T-helper 1 cell (primary cell): ENCODE results near the gene MKLN1.

ENCODE experiments used
- DNase-seq, 5 donors: peaks; one replicate each; pipeline ENCODE4 v3.0.0-alpha.2; 2012 to 2020

MKLN1 gene

DNA sequence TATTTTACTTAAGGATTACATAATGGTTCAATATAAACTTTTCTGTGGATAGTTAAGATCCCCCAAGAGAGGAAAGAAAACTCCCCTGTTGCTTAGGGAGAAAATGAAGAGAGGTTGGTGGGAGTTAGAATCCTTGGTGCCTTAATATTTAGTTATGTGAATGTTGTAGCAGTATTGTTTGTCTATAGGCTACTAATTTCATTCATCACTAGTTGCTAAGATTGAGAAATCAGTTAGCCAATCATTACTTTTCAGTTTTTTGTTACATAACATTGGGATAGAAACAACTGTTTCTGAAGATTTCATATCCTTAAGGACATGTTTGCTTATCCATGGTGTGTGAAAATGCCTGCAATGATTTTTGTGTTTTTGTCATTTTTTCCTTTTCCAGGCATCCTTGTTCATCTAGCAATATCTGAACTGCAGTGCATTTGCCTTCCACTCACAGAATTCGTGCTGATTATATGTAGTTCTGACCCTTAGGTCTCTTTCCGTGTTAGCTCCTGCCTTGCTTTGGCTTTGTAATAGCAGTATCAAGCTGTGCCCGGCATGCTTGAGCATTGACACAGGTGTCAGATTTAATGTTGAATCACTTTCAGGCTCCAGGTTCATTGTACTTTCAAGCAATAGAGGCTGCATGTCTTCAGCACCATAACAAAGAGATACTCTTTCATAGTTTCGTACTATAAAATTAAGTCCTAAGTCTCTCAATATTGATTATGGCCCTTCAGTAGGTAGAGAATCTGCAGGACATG, 143.8 kb downstream of the MKLN1 start:
- DNase-seq: no peak

DNA sequence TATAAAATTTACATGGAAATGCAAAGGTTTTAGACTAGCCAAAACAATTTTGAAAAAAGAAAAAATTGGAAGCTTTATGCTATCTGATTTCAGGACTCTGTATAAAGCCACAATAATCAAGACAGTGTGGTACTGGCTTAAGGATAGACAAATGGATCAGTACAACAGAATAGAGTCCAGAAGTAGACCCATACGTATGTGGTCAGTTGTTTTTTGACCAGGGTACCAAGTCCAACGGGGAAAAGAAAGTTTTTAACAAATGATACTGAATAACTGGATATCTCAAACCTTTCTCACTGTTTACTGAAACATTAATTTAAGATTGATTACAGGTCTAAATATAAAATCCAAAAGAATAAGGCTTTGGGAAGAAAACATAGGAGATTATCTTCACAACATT, 149.1 kb downstream of the MKLN1 start:
- DNase-seq: no peak

DNA sequence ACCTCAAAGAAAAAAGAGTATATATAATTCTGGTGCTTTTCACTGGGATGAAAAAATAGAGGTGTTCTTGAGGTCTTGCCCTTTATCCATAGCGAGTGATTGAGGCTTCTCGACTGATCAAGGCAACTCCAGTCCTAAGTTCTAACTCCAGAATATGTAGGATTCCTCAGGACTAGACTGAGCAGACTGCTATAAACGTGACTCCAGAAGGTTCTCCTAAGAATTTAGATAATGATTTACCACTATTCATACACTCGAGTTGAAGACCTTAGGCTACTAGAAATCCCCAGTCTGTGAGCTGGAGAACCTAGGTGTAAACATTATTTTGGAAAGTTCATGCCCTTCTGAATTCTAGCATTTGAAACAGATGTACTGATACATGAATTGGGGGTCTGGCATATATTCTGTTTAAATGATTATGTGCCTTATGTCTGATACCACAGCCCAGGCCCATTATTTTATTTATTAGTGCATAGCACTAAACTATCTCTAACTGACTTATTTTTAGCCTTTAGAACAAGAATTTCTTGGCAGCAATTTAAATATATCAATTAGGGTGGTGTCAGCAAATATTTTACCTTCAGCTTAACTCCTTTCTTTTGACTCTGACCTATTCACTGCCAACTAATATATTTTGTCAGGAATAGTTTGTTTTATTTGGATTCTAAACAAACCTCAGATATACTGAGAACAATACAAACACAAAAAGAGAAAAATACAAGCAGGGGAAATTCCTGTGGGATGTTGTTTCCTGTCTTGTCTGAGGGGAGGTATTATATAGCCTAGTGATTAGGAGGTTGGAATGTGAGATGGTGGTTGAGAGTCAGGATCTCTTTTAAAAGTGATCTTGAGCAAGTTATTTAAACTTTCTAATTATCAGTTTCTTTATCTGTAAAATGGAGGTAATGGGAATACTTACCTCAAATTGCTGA, 153.0 kb downstream of the MKLN1 start:
- no peak for DNase-seq

DNA sequence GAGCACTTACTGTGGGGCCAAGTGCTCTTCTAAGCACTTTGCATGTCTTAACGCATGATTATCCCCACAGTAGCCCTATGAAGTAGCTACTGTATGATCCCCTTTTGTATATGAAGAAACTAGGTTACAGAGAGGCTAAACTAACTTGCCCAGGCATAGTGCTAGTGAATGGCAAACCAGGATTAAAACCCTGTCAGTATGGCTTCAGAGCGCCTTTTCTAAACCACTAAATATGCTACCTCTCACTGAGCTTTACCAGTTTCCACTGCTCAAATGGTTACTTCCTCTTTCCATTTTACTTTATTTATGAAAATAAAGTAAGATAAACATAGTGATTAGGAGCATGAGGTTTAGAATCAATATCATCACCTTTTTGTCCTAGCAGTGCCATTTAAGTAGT, 155.1 kb downstream of the MKLN1 start:
- no peak for DNase-seq

DNA sequence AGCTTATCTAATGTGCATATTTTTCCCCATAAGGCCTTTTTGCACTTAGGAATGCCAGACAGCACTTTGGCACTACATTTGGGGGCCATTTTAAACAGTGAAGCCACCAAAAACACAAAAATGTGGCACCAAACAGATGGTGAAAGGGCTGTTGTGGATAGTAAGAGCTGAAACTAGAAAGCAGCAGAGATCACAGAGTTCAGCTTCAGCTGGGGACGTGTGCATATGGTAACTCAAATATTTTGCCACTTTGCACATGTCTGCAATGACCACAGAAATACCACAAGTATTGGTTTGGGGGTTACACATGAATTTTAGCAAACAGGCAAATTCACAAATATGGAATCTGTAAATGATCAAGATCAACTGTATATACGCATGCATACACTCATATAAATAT, 155.9 kb downstream of the MKLN1 start:
- no peak for DNase-seq

DNA sequence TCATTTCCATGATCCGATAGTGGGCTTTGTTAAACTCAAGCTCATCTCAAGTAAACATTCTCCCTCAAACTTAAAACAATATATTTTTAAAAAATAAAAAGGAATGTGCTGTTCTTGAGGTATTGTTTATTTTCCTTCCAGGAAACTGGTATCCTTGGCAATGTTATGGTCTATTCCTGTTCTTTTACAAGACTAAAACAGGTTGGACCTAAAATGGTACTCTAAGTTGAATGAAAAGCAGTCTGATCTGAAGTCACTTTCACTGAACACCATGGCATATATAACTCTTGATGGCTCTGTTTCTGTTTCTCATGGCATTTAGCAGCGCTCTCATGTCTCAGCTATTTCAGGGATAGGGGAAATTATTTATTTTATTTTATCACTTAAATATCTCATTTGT, 158.7 kb downstream of the MKLN1 start:
- no peak for DNase-seq

DNA sequence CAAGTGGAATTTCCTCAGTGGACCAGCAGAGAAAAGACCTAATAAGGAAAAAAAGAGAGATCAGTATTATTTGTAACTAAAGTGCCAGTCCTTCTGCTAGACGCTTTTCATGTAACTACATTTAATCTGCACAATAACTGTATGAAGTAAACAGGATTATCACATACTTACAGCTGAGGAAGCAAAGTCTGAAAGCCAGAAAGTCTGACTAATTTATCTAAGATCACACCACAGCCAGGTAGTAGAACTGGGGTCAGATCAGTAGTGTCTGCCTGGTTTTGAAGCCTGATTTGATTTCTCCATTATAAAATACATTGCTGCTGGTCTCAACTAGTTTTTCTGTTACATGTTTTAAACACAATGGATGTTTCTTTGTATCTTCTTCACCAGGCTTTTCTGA, 159.5 kb downstream of the MKLN1 start:
- no peak for DNase-seq

DNA sequence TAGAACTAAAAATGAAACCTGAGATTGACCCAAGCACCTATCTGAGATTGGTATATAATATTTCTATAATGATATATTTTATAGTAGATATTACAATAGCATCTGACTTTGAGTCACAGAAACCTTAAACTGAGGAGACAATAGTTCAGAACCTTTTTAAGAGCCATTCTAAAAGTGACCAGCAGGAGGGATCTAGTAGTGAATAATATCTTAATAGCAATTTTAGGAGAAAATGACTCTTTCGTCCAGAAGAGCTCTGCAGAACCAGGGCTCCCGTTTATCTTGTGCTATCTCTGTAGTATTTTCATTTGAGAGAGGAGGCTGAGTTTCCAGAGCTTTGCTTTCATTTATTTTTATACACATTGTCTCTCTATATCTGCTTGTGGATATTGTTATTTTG, 160.7 kb downstream of the MKLN1 start:
- DNase-seq: no peak

DNA sequence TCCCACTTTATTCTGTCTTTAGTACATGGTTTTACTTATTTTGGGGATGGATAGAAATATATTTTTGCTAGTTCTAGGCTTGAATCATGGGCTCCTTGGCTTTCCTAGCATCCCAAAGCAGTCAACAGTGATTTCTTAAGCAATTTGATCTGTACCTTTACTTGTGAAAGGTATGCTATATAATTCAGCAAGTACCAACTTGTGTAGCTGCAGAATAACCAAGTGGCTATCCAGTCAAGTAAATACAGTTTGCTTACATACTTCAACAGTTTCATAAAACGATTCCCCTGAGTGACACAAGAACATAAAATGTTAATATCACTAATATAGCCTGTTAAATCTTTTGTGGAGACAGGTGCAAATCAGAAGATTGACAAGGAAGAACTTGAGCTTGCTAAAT, 161.5 kb downstream of the MKLN1 start:
- no peak for DNase-seq

DNA sequence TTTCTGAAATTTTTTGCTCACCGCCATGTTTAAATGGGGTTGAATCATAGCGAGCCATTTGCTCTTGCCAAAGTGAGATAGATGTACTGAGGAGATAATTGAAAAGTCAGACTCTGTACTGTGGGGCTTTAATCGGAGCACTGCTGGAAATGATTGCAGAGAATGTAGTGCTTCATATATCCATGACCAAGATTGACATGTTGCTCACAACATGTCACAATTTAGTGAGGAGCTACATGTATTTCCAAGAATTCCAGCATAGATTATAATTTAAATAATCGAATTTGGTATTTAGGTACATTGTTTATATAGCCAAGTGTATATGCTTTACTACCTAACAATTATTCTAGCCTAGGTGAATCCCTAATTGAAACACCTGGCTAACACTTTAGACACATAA, 162.2 kb downstream of the MKLN1 start:
- DNase-seq: no peak

DNA sequence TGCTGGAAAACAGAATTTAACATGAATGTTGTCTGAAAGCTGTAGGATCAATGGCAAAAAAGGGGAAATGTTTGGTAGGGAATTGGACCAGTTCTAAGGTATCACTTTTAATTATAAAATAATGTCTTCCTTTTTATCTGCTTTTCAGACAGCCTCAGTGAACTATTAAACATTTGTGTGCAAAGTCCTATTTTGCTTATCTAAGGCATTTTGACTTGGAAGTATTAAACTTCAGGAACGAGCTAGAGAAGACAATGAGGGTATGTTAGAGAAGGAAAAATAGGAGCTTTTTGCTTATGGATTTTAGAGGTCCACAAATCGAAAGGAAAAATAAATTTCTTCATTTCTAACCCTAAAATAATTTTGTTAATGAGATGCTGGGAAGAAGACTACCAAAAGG, 165.4 kb downstream of the MKLN1 start:
- no peak for DNase-seq

DNA sequence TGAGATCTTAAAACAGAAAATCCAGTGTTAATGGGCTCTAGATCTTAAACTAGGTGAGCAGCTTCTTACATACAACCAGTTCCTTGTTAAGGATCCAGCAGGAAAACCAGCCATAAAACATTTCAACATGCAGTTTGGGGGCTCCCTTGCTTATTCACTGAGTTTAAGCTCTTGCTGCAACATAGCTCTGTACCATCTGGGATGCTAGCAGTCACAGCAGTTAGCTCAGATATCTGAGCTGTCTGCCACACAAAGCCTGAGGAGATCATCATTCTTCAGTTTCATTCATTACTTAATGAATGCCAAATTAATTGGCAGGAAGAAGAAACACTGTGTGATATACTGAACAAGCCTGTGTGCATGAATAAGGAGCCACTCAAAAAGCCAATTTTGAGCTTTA, 165.9 kb downstream of the MKLN1 start:
- DNase-seq: no peak

DNA sequence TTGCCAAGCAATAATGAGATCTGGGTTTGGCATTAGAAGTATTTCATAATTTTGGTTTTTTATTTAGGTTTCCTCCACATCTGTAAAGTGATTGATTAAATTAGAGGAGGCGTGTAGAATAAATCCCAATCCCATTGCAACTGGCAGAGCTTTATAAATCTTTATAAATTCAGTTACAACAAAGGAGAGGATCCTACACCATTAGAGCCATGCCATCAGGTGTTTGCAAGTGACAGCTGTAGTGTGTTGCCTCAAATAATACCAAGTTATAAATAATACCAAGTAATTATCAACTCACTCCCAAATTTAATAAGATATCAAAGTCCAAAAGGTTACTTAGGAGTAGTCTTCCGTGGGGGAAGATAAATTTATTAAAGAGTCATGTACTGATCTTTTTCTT, 166.5 kb downstream of the MKLN1 start:
- DNase-seq: no peak

DNA sequence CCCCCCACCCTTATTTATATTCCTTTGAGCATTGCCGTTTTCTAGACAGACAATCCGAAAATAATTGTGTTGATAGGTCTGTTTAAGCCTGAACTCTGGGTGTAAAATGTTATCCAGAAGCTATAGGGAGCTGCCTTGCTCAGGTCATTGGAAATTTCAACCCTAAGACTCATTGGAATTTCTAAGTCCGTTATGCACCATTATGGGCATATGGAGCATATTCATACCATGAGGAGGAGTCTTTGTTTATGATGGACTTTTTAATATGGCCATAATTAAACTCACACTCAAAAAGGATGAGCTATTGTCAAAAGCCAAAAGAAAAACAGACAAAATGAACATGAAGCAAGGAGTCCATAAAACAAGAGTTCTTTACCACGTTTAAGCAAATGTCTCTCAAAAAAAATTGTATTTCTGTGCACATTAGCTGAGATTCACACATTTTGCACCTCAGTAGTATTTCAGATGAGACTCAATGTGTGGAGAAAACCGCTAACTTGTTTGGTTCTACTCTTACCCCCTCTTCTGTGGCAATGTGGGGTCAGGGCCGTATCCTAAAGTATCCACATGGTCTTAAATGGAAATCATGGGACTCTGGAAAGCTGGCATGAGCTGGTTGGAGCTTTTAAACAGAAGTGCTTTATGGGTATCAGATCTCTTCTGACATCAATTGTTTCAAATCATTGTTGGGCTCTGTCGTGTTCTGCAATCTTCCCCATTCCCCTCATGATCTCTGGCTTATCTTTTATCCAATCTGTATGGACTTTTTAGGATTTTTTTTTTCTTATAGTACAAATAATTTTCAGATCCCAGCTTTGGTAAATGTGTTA, 168.2 kb downstream of the MKLN1 start:
- DNase-seq: no peak

DNA sequence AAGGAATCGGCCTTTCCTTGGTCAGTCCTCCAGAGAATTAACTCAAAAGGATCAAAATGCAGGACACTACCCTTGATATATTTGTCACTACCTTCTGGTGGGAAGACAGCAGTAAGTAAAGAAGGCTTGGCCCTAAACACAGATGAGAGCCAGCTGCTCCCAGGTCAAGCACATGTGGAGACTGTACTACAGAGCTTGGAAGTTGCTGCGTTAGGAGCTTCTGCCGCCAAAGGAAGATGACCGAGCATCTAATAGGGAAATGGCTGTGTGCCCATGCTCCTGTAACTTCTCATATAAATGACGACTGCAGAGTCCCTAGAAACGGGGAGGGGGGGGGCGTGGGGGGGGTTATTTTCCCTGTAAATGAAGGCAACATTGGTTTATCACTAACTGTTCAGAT, 169.8 kb downstream of the MKLN1 start:
- no peak for DNase-seq

DNA sequence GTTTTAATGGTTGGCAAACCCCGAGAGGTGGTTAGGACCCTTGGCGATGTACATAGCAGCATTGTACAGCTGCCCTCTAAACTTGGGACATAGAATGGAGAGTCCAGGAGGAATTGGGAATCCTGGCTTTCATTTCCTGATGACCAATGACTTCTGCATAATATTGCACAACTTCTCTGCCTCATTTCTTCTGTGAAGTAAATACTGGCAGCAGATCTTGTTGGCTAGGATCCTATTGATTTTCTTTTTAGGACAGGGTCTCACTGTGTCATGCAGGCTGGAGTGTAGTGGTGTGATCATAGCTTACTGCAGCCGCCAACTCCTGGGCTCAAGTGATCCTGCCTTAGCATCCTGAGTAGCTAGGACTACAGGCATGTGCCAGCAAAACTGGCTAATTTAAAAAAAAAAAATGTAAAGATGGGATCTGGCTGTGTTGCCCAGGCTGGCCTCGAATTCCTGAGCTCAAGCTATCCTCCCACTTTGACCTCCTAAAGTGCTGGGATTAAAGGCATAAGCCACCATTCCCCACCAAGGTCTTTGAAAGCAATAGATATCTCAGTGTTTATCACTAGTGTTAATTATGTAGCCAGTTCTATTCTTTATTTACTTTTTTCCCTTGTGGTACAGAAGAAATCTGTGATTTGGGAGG, 170.7 kb downstream of the MKLN1 start:
- no peak for DNase-seq

DNA sequence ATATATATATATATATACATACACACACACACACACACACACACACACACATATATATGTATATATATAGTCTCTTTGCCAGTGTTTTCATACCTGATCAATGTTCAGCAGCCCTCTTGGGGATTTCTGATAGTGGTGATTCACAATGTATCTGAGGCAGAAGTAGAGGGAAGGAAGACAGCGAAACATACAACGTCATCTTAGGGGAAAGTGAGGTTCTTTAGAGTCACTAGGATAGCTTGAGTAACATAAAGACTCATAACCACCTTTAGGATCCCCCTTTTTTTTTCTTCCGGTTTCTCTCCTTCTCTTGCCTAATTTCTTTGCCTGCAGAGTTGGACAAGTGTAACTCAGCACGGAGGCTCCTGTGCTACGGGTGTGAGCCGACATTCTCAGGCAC, 172.1 kb downstream of the MKLN1 start:
- DNase-seq: no peak

DNA sequence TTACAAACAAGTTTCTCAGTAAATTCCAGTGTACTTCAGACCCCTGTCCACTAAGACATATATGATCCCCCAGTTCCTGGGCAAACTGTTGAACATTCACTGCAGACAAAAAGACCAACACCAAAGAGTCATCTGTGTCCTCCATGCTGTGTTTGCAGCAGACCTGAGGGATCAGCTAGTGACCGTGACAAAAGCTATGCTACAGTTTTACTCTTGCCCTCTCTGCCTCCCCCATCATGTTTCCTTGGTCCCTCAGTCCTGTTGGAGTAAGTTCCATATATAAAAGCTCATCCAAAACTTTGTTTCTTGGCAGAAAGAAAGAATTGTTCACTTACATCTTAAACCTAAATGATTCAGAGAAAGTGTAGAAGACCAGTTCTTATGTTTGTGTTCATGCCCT, 172.7 kb downstream of the MKLN1 start:
- no peak for DNase-seq

DNA sequence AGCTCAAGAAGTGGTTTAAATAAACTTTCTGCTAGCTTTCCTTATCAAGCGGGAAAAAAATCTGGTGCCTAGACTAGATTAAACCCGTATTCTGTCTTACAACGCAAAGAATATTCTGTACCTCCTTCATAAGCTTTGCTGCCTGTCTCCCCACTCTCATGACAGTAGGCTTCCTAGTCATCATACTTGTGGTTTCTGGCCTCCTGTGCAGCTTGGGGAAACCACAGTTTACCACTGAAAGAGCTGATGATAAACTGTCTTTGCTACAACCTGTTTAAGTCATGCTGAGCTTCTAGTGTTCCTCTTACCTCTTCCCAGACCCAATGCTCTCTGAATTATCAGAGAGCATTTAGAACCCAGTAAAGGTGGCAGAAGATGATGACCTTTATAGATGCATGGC, 173.7 kb downstream of the MKLN1 start:
- peak in 2 of 5 donors; percentile 15 to 80 for DNase-seq

DNA sequence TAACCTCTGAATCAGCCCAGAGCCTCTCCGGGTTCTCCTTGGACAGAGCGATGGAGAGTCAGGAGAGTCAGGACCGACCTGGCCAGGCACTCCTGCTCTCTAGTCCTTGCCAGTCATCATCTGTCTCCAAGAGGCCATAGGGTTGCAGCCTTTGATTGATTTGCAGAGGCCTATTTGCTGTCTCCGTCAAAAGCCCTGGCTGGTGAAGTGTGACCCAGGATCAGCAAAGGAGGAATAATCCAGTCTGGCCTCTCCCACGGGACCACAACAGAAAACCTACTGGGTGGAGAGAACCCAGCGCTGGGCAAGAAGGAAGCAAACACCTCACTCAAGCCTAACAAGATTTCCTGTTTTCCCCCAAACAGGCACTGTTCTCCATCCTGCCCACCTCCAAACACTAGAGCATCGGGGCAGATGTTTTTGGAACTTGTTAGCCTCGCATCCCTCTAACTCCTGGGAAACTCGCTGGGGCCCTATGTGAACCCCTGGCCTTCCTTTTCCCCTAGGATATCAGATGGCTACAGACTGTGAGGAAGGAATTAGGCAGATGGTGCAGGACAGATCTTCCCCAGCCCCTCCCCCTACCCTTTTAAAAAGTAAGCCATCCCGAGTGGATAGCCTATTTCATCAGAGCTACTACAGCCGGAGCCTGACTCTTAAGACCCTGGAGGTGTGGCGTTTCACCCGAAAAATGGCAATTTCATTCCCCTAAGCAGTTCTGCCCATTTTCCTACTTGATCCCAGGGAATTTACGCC, 174.4 kb downstream of the MKLN1 start:
- DNase-seq: no peak

DNA sequence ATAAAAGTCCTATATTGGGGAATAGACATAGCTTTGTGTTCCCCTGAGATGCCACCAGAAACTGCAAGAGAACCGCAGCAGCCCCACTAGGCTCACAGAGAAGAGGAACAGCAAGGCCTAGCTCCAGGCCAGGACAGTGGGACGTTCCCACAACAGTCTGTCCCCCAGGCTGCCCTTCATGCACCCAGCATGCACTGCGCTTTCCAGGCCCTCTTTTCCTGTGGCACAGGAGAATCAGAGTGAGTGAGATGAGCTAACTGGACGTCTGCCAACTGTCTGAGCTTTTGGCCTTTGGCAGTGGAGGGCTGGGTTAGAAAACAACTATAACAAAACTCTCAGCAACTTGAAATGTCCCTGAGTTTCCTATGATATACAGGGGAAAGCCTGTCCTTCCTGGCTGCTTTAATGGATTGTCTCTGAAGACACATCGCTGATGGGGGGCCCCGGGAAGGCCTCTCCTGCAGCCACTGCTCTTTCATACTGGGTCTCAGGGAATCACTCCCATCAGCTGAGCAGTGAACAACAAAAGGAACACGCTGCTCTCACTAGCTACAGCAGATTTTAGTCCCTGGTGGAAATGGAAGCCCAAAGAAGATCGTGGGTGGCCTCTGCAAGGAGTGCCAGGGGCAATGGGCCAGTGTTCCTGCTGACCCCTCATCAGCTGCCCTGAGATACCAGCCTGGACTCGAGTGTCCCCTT, 175.3 kb downstream of the MKLN1 start:
- DNase-seq: no peak
